ENCODE measurements around the gene DGLUCY. TPM values are rescaled to one million over a fixed set of nuclear protein-coding genes. Genes with fewer than 3 reads are reported as not detected.
"Not testable (repeated sequence)": the region's sequence is repeated elsewhere in the genome, so short reads cannot be mapped to it uniquely, and the experiment has no call there.

Gene DGLUCY
- total RNA-seq, 1 donor from 2014 or later = 8.3 TPM

- Mint-ChIP-seq H3K4me1 (ENCODE audit: low read depth, unreplicated experiment) (no peaks in the 10 kb centered on the region), H3K4me3 (ENCODE audit: unreplicated experiment) (no peak overlapping the region), H3K27ac (ENCODE audit: unreplicated experiment) (no peak overlapping the region), H3K36me3 (ENCODE audit: unreplicated experiment) (no peaks in the 10 kb centered on the region), H3K27me3 (ENCODE audit: unreplicated experiment) (peaks cover 7% of the 10 kb centered on the region), H3K9me3 (ENCODE audit: unreplicated experiment) (no peaks in the 10 kb centered on the region)
- no peak for DNase-seq
- no peak for TF ChIP-seq CTCF (IDR thresholded peaks at IDR 0.05; ENCODE audit: partially characterized antibody, unreplicated experiment)
Measured at GRCh38 chr14:91088585-91089235, 25.2 kb upstream of the DGLUCY start.

GRCh38 chr14:91089958-91090535 is 23.8 kb upstream of the DGLUCY start:
- H3K9me3 Mint-ChIP-seq (ENCODE audit: unreplicated experiment) = no peaks in the 10 kb centered on the region
- no peak for TF ChIP-seq CTCF (IDR thresholded peaks at IDR 0.05; ENCODE audit: partially characterized antibody, unreplicated experiment)
- H3K4me3 Mint-ChIP-seq (ENCODE audit: unreplicated experiment) = no peak overlapping the region
- no peak for DNase-seq
- no peak overlapping the region for H3K27ac Mint-ChIP-seq (ENCODE audit: unreplicated experiment)
- H3K4me1 Mint-ChIP-seq (ENCODE audit: low read depth, unreplicated experiment) = no peaks in the 10 kb centered on the region
- no peaks in the 10 kb centered on the region for H3K36me3 Mint-ChIP-seq (ENCODE audit: unreplicated experiment)
- peaks cover 7% of the 10 kb centered on the region for H3K27me3 Mint-ChIP-seq (ENCODE audit: unreplicated experiment)

GRCh38 chr14:91090743-91091142 is 23.1 kb upstream of the DGLUCY start:
- no peak for DNase-seq
- TF ChIP-seq CTCF (IDR thresholded peaks at IDR 0.05; ENCODE audit: partially characterized antibody, unreplicated experiment) = no peak
- H3K9me3 Mint-ChIP-seq (ENCODE audit: unreplicated experiment) = no peaks in the 10 kb centered on the region
- H3K4me1 Mint-ChIP-seq (ENCODE audit: low read depth, unreplicated experiment) = no peaks in the 10 kb centered on the region
- peaks cover 5% of the 10 kb centered on the region for H3K27me3 Mint-ChIP-seq (ENCODE audit: unreplicated experiment)
- H3K4me3 Mint-ChIP-seq (ENCODE audit: unreplicated experiment) = no peak overlapping the region
- no peak overlapping the region for H3K27ac Mint-ChIP-seq (ENCODE audit: unreplicated experiment)
- H3K36me3 Mint-ChIP-seq (ENCODE audit: unreplicated experiment) = no peaks in the 10 kb centered on the region

- Mint-ChIP-seq H3K27me3 (ENCODE audit: unreplicated experiment) (peaks cover 5% of the 10 kb centered on the region), H3K4me1 (ENCODE audit: low read depth, unreplicated experiment) (no peaks in the 10 kb centered on the region), H3K4me3 (ENCODE audit: unreplicated experiment) (no peak overlapping the region), H3K27ac (ENCODE audit: unreplicated experiment) (no peak overlapping the region), H3K9me3 (ENCODE audit: unreplicated experiment) (no peaks in the 10 kb centered on the region), H3K36me3 (ENCODE audit: unreplicated experiment) (no peaks in the 10 kb centered on the region)
- TF ChIP-seq CTCF (IDR thresholded peaks at IDR 0.05; ENCODE audit: partially characterized antibody, unreplicated experiment) = no peak
- no peak for DNase-seq
Measured at GRCh38 chr14:91092073-91092472, 21.8 kb upstream of the DGLUCY start.

- not testable (repeated sequence) for DNase-seq; H3K27ac Mint-ChIP-seq (ENCODE audit: unreplicated experiment); H3K36me3 Mint-ChIP-seq (ENCODE audit: unreplicated experiment); H3K9me3 Mint-ChIP-seq (ENCODE audit: unreplicated experiment); H3K4me3 Mint-ChIP-seq (ENCODE audit: unreplicated experiment); H3K27me3 Mint-ChIP-seq (ENCODE audit: unreplicated experiment); H3K4me1 Mint-ChIP-seq (ENCODE audit: low read depth, unreplicated experiment)
Measured at GRCh38 chr14:91093743-91094472, 20.0 kb upstream of the DGLUCY start.

Data from glutamatergic neuron (in vitro differentiated cells).